HepG2 (cell line): ENCODE results near the gene TTK. TPM values are rescaled to one million over a fixed set of nuclear protein-coding genes. Genes with fewer than 3 reads are reported as not detected.
A peak's percentile ranks its signal among the peaks of the same experiment; 100 is the strongest.

Experiments used
- BHLHE40 ChIP-seq: IDR thresholded peaks from 2 replicates; pipeline ENCODE4 v1.6.1; 2011; ENCODE audit warnings: low read length, improper control_type of control experiment
- BRCA1 ChIP-seq: sonication (generic); formaldehyde crosslinking; IDR thresholded peaks from 2 replicates; pipeline ENCODE4 v1.4.0; 2020; ENCODE audit warnings: missing genetic modification reagents
- CREB1 ChIP-seq, 2 experiments: fragments of 450-650 bp in 1 of 2; IDR thresholded peaks; 2 replicates each; pipeline ENCODE4 v1.6.1; 2016 to 2017; ENCODE audit warnings: control low read depth in 1 of 2, mild to moderate bottlenecking in 1 of 2, missing compliant biosample characterization in 1 of 2, missing genetic modification characterization in 1 of 2
- EP300 ChIP-seq, 3 experiments: sonication (generic) in 1 of 3; formaldehyde crosslinking in 1 of 3; IDR thresholded peaks; 2 replicates each; pipeline versions ENCODE4 v1.5.1 to v1.6.1; 2011 to 2020; ENCODE audit warnings: low read depth in 2 of 3, low read length in 2 of 3, borderline replicate concordance in 1 of 3, improper control_type of control experiment in 1 of 3, mild to moderate bottlenecking in 1 of 3, missing genetic modification reagents in 1 of 3, moderate library complexity in 1 of 3
- FLYWCH1 ChIP-seq: sonication (generic); formaldehyde crosslinking; IDR thresholded peaks from 2 replicates; pipeline ENCODE4 v1.8.1; 2023; ENCODE audit warnings: mild to moderate bottlenecking, missing genetic modification reagents
- HDAC2 ChIP-seq: sonication (generic); formaldehyde crosslinking; IDR thresholded peaks from 2 replicates; pipeline ENCODE4 v1.4.0; 2020; ENCODE audit warnings: missing genetic modification reagents
- HIVEP1 ChIP-seq: sonication (generic); formaldehyde crosslinking; IDR thresholded peaks from 2 replicates; pipeline ENCODE4 v1.4.0; 2020; ENCODE audit warnings: mild to moderate bottlenecking, missing genetic modification reagents
- KDM4B ChIP-seq: sonication (generic); formaldehyde crosslinking; IDR thresholded peaks from 2 replicates; pipeline ENCODE4 v1.4.0; 2020; ENCODE audit warnings: missing genetic modification reagents
- RCOR2 ChIP-seq: IDR thresholded peaks from 2 replicates; pipeline ENCODE4 v1.6.1; 2016; ENCODE audit warnings: missing biosample characterization, missing genetic modification reagents
- RXRB ChIP-seq: IDR thresholded peaks from 2 replicates; pipeline ENCODE4 v1.6.1; 2016; ENCODE audit warnings: borderline replicate concordance, missing genetic modification reagents, missing compliant biosample characterization
- SP2 ChIP-seq: sonication (generic); formaldehyde crosslinking; IDR thresholded peaks from 2 replicates; pipeline ENCODE4 v1.5.1; 2020; ENCODE audit warnings: mild to moderate bottlenecking, missing genetic modification reagents
- STAG1 ChIP-seq: sonication (generic); formaldehyde crosslinking; IDR thresholded peaks from 2 replicates; pipeline ENCODE4 v1.4.0; 2020; ENCODE audit warnings: missing genetic modification reagents
- TAF15 ChIP-seq: fragments of 200-400 bp; formaldehyde crosslinking; IDR thresholded peaks from one replicate; pipeline ENCODE4 v1.6.1; 2018; ENCODE audit warnings: mild to moderate bottlenecking, low read depth, low read length; ENCODE audit not compliant: poor library complexity, severe bottlenecking
- ZNF224 ChIP-seq: sonication (generic); formaldehyde crosslinking; IDR thresholded peaks from 2 replicates; pipeline ENCODE4 v1.5.0; 2020; ENCODE audit warnings: mild to moderate bottlenecking, missing genetic modification reagents
- ZNF550 ChIP-seq: sonication (generic); formaldehyde crosslinking; IDR thresholded peaks from 2 replicates; pipeline ENCODE4 v1.4.0; 2020; ENCODE audit warnings: mild to moderate bottlenecking, missing genetic modification reagents, borderline replicate concordance
- ZNF746 ChIP-seq: sonication (generic); formaldehyde crosslinking; IDR thresholded peaks from 2 replicates; pipeline ENCODE4 v1.8.0; 2022; ENCODE audit warnings: mild to moderate bottlenecking, missing genetic modification reagents
- polyA plus RNA-seq, 8 experiments: library from polyadenylated mRNA; depleted of rRNA in 3 of 8; stranded (reverse) in 7 of 8; unstranded in 1 of 8; fragments of >200 nt; fragmentation: Illumina TruSeq in 4 of 8; extraction: Trizol in 4 of 8; gene quantifications; 2 replicates each; pipeline versions ENCODE4 v1.2.1 to v1.2.3, GENCODE V29; 2011 to 2016; ENCODE audit warnings: low read depth in 4 of 8, missing spikeins in 1 of 8, mixed read lengths in 1 of 8; ENCODE audit not compliant: insufficient read depth in 1 of 8
- total RNA-seq, 5 experiments: library from RNA; depleted of rRNA; stranded (reverse); fragments of >200 nt; fragmentation: Illumina TruSeq; extraction: Trizol; gene quantifications; 2 replicates each; pipeline ENCODE4 v1.2.3, GENCODE V29; 2016; ENCODE audit warnings: low read depth in 1 of 5
- TF ChIP-seq, protein P1 (sequence below): IDR thresholded peaks from 2 replicates; pipeline ENCODE4 v1.6.1; 2016; ENCODE audit warnings: low read depth
- TF ChIP-seq, protein P2 (sequence below): sonication (generic); formaldehyde crosslinking; IDR thresholded peaks from 2 replicates; pipeline ENCODE4 v1.8.0; 2022; ENCODE audit warnings: missing genetic modification reagents, low read depth, mild to moderate bottlenecking, borderline replicate concordance
- TF ChIP-seq, protein P3 (sequence below): sonication (generic); formaldehyde crosslinking; IDR thresholded peaks from 2 replicates; pipeline ENCODE4 v1.4.0; 2020; ENCODE audit warnings: mild to moderate bottlenecking, low read depth, missing genetic modification reagents
- TF ChIP-seq, protein P4 (sequence below): IDR thresholded peaks from 2 replicates; pipeline ENCODE4 v1.6.1; 2016; ENCODE audit warnings: mild to moderate bottlenecking, missing biosample characterization, missing genetic modification reagents
- TF ChIP-seq, protein P5 (sequence below): sonication (generic); formaldehyde crosslinking; IDR thresholded peaks from 2 replicates; pipeline ENCODE4 v1.4.0; 2020; ENCODE audit warnings: missing genetic modification reagents, borderline replicate concordance

TTK gene
- total and polyA plus RNA-seq, 2 of the 13 experiments (the other 11 are each of a cell fraction or from before 2014, with no cell fraction given) = 8.6 to 33.2 TPM

DNA sequence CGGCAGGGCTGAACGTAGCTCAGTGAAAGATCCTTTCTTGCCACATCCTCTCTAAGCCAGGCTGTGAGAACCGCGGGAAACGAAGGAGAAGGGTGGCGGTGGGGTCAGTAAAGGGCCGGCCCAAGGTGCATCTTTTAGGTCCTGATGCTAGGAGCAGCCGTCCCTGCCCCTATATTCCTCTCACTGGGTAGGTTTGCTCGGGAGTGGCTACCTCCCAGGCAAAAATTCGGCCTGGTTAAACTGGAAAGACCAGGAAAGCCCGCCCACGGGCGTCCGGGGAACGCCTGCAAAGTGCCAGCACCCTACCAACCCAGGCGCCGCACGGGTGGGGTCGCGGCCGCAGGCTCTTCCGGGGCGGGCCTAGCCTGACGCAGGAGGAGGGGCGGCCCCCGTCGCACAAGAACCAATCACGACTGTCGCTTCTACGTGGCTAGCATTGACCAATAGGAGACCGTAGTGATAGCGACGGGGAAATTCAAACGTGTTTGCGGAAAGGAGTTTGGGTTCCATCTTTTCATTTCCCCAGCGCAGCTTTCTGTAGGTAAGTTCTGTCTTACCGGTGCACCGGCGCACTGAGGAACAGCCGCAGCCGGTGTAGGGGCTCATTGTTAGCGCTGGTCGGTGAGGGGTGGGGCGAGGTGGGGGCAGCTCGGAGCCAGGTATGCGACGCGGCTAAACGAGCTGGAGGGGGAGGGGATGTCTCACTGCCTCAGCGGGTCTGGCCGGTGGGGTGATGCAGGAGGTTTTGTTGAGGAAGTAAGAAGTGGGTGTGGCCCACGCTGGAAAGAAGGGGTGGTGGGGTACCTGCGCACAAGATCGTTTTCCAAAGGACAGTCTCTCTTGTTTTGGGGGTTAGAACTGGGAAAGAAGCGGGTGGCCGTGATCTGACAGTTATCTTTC lies at the start of gene TTK (continued):
- TF ChIP-seq, protein P1, sequence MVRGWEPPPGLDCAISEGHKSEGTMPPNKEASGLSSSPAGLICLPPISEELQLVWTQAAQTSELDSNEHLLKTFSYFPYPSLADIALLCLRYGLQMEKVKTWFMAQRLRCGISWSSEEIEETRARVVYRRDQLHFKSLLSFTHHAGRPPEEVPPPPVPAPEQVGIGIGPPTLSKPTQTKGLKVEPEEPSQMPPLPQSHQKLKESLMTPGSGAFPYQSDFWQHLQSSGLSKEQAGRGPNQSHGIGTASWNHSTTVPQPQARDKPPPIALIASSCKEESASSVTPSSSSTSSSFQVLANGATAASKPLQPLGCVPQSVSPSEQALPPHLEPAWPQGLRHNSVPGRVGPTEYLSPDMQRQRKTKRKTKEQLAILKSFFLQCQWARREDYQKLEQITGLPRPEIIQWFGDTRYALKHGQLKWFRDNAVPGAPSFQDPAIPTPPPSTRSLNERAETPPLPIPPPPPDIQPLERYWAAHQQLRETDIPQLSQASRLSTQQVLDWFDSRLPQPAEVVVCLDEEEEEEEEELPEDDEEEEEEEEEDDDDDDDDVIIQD (CRISPR knock-in tag) = peak; percentile 61; the same call in 1 of the 2 replicates
- TF ChIP-seq HDAC2 (CRISPR knock-in tag) = no peak; the same call in 1 of the 2 replicates
- TF ChIP-seq CREB1 (IDR thresholded peaks at IDR 0.05) = peak; percentile 86
- peak; percentile 92 for TF ChIP-seq CREB1 (CRISPR knock-in tag; IDR thresholded peaks at IDR 0.05)
- TF ChIP-seq, protein P2, sequence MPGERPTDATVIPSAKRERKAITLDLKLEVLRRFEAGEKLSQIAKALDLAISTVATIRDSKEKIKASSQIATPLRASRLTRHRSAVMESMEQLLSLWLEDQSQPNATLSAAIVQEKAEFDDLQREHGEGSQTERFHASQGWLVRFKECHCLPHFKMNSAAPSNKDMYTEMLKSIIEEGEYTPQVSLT (CRISPR knock-in tag) = no peak
- TF ChIP-seq RXRB (CRISPR knock-in tag) = peak; percentile 21
- no peak for TF ChIP-seq EP300 (IDR thresholded peaks at IDR 0.05; ENCODE audit: low read depth in 2 of 2, low read length in 2 of 2)
- TF ChIP-seq EP300 (CRISPR knock-in tag; IDR thresholded peaks at IDR 0.05; ENCODE audit: borderline replicate concordance) = no peak
- TF ChIP-seq ZNF550 (CRISPR knock-in tag) = no peak
- TF ChIP-seq BRCA1 (CRISPR knock-in tag) = no peak
- TF ChIP-seq FLYWCH1 (CRISPR knock-in tag) = no peak
- TF ChIP-seq, protein P3, sequence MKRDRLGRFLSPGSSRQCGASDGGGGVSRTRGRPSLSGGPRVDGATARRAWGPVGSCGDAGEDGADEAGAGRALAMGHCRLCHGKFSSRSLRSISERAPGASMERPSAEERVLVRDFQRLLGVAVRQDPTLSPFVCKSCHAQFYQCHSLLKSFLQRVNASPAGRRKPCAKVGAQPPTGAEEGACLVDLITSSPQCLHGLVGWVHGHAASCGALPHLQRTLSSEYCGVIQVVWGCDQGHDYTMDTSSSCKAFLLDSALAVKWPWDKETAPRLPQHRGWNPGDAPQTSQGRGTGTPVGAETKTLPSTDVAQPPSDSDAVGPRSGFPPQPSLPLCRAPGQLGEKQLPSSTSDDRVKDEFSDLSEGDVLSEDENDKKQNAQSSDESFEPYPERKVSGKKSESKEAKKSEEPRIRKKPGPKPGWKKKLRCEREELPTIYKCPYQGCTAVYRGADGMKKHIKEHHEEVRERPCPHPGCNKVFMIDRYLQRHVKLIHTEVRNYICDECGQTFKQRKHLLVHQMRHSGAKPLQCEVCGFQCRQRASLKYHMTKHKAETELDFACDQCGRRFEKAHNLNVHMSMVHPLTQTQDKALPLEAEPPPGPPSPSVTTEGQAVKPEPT (CRISPR knock-in tag) = no peak
- TF ChIP-seq SP2 (CRISPR knock-in tag) = peak; percentile 81
- TF ChIP-seq TAF15 = no peak
- TF ChIP-seq KDM4B = no peak
- TF ChIP-seq, protein P4, sequence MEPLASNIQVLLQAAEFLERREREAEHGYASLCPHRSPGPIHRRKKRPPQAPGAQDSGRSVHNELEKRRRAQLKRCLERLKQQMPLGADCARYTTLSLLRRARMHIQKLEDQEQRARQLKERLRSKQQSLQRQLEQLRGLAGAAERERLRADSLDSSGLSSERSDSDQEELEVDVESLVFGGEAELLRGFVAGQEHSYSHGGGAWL (CRISPR knock-in tag) = no peak
- no peak for TF ChIP-seq STAG1 (CRISPR knock-in tag)
- TF ChIP-seq RCOR2 = no peak
- TF ChIP-seq BHLHE40 = peak; percentile 60
- TF ChIP-seq, protein P5, sequence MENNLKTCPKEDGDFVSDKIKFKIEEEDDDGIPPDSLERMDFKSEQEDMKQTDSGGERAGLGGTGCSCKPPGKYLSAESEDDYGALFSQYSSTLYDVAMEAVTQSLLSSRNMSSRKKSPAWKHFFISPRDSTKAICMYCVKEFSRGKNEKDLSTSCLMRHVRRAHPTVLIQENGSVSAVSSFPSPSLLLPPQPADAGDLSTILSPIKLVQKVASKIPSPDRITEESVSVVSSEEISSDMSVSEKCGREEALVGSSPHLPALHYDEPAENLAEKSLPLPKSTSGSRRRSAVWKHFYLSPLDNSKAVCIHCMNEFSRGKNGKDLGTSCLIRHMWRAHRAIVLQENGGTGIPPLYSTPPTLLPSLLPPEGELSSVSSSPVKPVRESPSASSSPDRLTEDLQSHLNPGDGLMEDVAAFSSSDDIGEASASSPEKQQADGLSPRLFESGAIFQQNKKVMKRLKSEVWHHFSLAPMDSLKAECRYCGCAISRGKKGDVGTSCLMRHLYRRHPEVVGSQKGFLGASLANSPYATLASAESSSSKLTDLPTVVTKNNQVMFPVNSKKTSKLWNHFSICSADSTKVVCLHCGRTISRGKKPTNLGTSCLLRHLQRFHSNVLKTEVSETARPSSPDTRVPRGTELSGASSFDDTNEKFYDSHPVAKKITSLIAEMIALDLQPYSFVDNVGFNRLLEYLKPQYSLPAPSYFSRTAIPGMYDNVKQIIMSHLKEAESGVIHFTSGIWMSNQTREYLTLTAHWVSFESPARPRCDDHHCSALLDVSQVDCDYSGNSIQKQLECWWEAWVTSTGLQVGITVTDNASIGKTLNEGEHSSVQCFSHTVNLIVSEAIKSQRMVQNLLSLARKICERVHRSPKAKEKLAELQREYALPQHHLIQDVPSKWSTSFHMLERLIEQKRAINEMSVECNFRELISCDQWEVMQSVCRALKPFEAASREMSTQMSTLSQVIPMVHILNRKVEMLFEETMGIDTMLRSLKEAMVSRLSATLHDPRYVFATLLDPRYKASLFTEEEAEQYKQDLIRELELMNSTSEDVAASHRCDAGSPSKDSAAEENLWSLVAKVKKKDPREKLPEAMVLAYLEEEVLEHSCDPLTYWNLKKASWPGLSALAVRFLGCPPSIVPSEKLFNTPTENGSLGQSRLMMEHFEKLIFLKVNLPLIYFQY = no peak
- peak; percentile 19; the same call in 1 of the 2 replicates for TF ChIP-seq HIVEP1 (CRISPR knock-in tag)
- TF ChIP-seq ZNF224 (CRISPR knock-in tag) = no peak
- no peak for TF ChIP-seq ZNF746 (CRISPR knock-in tag)
